Prostate gland (tissue), 2 donors: ENCODE results near the gene ZNF575.

ENCODE experiments used
- POLR2A ChIP-seq: fragments of 450-650 bp; IDR thresholded peaks from one replicate; pipeline ENCODE4 v1.6.1; 2016; ENCODE audit warnings: antibody characterized with exemption, mild to moderate bottlenecking
- TF ChIP-seq, protein P1 (sequence below), 4 experiments: fragments of 200-600 bp in 2 of 4; fragments of 450-650 bp in 2 of 4; sonication (generic) in 2 of 4; IDR thresholded peaks; 1 replicate in 3 of 4; 2 replicates in 1 of 4; pipeline ENCODE4 v1.5.1; 2016 to 2019; ENCODE audit warnings: antibody characterized with exemption in 4 of 4, mild to moderate bottlenecking in 2 of 4, moderate library complexity in 2 of 4

GRCh38 chr19:43572171-43572588, 39.2 kb downstream of the ZNF575 start:
- TF ChIP-seq, protein P1, sequence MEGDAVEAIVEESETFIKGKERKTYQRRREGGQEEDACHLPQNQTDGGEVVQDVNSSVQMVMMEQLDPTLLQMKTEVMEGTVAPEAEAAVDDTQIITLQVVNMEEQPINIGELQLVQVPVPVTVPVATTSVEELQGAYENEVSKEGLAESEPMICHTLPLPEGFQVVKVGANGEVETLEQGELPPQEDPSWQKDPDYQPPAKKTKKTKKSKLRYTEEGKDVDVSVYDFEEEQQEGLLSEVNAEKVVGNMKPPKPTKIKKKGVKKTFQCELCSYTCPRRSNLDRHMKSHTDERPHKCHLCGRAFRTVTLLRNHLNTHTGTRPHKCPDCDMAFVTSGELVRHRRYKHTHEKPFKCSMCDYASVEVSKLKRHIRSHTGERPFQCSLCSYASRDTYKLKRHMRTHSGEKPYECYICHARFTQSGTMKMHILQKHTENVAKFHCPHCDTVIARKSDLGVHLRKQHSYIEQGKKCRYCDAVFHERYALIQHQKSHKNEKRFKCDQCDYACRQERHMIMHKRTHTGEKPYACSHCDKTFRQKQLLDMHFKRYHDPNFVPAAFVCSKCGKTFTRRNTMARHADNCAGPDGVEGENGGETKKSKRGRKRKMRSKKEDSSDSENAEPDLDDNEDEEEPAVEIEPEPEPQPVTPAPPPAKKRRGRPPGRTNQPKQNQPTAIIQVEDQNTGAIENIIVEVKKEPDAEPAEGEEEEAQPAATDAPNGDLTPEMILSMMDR (IDR thresholded peaks at IDR 0.05), result no peak
- TF ChIP-seq POLR2A, result no peak
